Osteocyte (in vitro differentiated cells): ENCODE measurements around the gene GALNS. TPM values are rescaled to one million over a fixed set of nuclear protein-coding genes. Genes with fewer than 3 reads are reported as not detected.

ENCODE experiments used
- DNase-seq: peaks from one replicate; pipeline ENCODE4 v3.0.0; 2021; ENCODE audit warnings: mixed read lengths; ENCODE audit not compliant: unreplicated experiment; ENCODE audit errors: extremely low spot score
- H3K27ac Mint-ChIP-seq: one replicate; pipeline ENCODE4 v1.8.0; 2021; ENCODE audit warnings: mild to moderate bottlenecking, mixed read lengths; ENCODE audit not compliant: unreplicated experiment
- H3K27me3 Mint-ChIP-seq: one replicate; pipeline ENCODE4 v1.8.0; 2021; ENCODE audit warnings: mixed read lengths; ENCODE audit not compliant: unreplicated experiment
- H3K36me3 Mint-ChIP-seq: one replicate; pipeline ENCODE4 v1.8.0; 2021; ENCODE audit warnings: mixed read lengths; ENCODE audit not compliant: unreplicated experiment
- H3K4me1 Mint-ChIP-seq: one replicate; pipeline ENCODE4 v1.8.0; 2021; ENCODE audit warnings: mixed read lengths; ENCODE audit not compliant: unreplicated experiment
- H3K4me3 Mint-ChIP-seq: one replicate; pipeline ENCODE4 v1.8.0; 2021; ENCODE audit warnings: mild to moderate bottlenecking, moderate library complexity, mixed read lengths; ENCODE audit not compliant: unreplicated experiment
- H3K9me3 Mint-ChIP-seq: one replicate; pipeline ENCODE4 v1.8.0; 2021; ENCODE audit warnings: mixed read lengths; ENCODE audit not compliant: unreplicated experiment
- total RNA-seq: library from RNA; stranded (reverse); gene quantifications from 2 replicates; pipeline ENCODE4 v1.2.1, GENCODE V29; 2021
- TF ChIP-seq, protein P1 (sequence below): fragments of 200-600 bp; sonication (generic); IDR thresholded peaks from 2 replicates; pipeline ENCODE4 v1.5.0; 2021; ENCODE audit warnings: antibody characterized with exemption, mild to moderate bottlenecking, moderate library complexity

Gene GALNS
- total RNA-seq, 1 donor from 2014 or later, result 47.0 TPM

DNA sequence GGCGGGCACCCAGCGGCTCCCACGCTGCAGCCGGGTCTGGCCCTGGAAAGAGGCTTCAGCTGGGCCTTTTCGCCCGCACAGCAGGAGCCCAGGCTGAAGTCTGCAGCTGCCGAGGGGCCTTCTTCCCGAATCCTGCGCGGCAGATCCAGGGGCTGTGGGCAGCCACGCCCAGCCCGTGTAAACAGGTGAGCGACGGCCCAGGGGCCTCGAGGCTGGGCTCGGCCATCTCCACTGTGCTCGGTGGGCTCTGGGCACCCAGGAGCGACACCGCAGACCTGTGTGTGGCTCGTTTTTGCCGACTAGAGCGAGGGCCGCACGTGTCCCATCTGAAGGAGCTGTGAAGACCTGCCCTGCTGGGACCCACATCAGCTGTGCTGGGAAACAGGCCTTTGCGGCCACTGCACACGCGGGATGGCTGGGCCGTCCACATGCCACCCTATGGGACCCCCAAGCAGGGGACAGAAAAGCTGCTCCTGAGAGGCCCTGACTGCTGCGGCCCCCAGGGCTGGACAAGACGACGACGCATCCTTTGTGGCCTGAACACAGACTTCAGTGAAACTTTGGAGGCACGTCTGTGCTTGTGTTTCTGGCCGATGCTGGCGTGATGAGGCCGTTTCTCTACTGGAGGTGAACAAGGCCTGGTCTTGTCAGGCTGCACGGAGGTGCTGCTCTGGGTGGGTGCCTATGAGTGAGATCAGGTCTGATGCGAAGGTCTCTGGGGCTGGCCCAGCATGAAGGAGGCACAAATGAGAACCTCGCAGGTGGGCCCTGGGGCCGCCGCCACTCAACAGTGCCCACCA lies 39.8 kb downstream of the GALNS start:
- Mint-ChIP-seq H3K27me3 (no peaks in the 10 kb centered on the region), H3K9me3 (no peaks in the 10 kb centered on the region), H3K4me3 (no peak overlapping the region), H3K4me1 (peaks cover 5% of the 10 kb centered on the region), H3K27ac (no peak overlapping the region), H3K36me3 (no peaks in the 10 kb centered on the region)
- no peak for DNase-seq
- TF ChIP-seq, protein P1, sequence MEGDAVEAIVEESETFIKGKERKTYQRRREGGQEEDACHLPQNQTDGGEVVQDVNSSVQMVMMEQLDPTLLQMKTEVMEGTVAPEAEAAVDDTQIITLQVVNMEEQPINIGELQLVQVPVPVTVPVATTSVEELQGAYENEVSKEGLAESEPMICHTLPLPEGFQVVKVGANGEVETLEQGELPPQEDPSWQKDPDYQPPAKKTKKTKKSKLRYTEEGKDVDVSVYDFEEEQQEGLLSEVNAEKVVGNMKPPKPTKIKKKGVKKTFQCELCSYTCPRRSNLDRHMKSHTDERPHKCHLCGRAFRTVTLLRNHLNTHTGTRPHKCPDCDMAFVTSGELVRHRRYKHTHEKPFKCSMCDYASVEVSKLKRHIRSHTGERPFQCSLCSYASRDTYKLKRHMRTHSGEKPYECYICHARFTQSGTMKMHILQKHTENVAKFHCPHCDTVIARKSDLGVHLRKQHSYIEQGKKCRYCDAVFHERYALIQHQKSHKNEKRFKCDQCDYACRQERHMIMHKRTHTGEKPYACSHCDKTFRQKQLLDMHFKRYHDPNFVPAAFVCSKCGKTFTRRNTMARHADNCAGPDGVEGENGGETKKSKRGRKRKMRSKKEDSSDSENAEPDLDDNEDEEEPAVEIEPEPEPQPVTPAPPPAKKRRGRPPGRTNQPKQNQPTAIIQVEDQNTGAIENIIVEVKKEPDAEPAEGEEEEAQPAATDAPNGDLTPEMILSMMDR, result no peak

DNA sequence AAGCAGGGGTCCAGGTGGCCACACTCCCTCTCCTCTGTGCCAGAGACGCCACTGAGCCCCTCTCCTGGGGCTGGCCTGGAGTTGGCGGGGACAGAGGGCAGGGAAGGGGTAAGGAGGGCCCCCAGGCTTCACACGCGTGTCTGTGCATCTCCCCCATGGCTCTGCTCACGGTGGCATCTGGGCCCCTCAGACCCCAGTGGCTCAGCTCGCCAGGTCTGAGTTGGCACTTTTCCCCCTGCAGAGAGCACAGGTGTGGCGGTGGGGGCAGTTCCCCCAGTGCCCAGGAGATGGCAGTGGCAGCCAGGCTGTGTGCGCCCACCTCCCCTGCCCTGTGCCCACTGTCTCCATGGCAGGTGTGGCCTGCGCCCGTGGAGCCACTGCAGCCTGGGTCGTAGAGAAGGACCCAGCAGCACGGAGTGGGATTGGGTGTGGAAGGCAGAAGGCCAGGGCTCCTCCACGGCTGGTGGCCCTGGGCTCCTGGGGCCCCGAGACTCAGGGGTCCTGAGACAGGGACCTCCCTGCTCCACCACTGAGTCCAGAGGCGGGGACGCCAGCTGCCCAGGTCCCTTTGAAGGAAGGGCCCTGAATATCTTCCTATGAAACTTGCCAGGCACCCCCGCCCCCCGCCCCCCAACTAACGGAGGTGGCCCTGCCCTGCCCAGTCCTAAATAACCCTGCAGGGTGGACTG lies 40.7 kb downstream of the GALNS start:
- Mint-ChIP-seq H3K4me1 (peaks cover 7% of the 10 kb centered on the region), H3K27ac (no peak overlapping the region), H3K36me3 (no peaks in the 10 kb centered on the region), H3K9me3 (no peaks in the 10 kb centered on the region), H3K4me3 (no peak overlapping the region), H3K27me3 (no peaks in the 10 kb centered on the region)
- DNase-seq, result no peak
- TF ChIP-seq, protein P1, result peak; percentile 77

DNA sequence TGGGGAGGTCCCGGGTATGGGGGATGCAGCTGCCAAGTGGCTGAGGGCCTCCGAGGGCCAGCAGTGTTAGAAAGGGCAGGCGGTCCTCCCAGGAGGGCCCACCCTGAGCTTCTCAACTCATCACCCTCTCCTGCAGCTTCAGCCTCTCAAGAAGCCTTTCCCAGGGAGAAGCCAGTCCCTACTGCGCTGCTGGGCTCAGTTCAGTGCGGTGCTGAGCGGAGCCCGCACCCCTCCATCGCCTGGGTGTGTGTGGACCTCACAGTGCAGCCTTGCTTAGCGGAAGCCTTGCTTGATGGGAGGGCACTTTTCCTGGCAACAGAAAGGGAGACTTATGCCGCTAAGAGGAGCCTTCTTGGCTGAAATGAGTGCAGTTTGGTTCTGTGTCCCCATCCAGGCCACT lies 41.5 kb downstream of the GALNS start:
- no peaks in the 10 kb centered on the region for H3K9me3 Mint-ChIP-seq
- TF ChIP-seq, protein P1, result no peak
- H3K27me3 Mint-ChIP-seq, result no peaks in the 10 kb centered on the region
- DNase-seq, result no peak
- H3K4me1 Mint-ChIP-seq, result peaks cover 15% of the 10 kb centered on the region
- H3K4me3 Mint-ChIP-seq, result no peak overlapping the region
- H3K36me3 Mint-ChIP-seq, result no peaks in the 10 kb centered on the region
- no peak overlapping the region for H3K27ac Mint-ChIP-seq

DNA sequence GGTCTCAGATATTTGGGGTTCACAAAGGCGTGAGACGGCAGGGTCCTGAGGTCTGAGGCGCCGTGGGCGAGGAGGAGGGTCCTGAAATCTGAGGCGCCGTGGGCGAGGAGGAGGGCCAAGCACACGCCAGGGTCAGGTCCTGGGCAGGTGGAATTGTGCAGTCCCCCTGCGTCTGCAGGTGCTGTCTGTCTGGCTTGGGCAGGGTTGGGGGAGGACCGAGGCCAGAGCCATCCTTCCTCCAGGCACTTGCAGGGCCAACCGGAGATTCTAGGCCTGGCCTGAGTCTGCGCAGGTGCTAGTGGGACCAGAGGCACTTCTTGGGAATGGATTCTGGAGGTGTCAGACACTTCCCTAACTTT lies 42.6 kb downstream of the GALNS start:
- Mint-ChIP-seq H3K36me3 (no peaks in the 10 kb centered on the region), H3K4me1 (peaks cover 21% of the 10 kb centered on the region), H3K27me3 (no peaks in the 10 kb centered on the region), H3K4me3 (no peak overlapping the region), H3K9me3 (no peaks in the 10 kb centered on the region), H3K27ac (no peak overlapping the region)
- no peak for DNase-seq
- TF ChIP-seq, protein P1, result no peak
